Panc1 (cell line): Measurements from ENCODE around the gene SLC9A8.
A peak's percentile ranks its signal among the peaks of the same experiment; 100 is the strongest.

ENCODE experiments used
- CTCF ChIP-seq: fragments of 450-650 bp; IDR thresholded peaks from 2 replicates; pipeline ENCODE4 v1.5.1; 2017; ENCODE audit warnings: mild to moderate bottlenecking
- POLR2AphosphoS5 ChIP-seq: IDR thresholded peaks from 2 replicates; pipeline ENCODE4 v1.6.1; 2012; ENCODE audit warnings: mild to moderate bottlenecking, low read depth, low read length, moderate library complexity
- REST ChIP-seq, 2 experiments: IDR thresholded peaks; 2 replicates each; pipeline ENCODE4 v1.6.1; 2011 to 2012; ENCODE audit warnings: low read depth in 2 of 2, control low read depth in 1 of 2, low read length in 1 of 2, mild to moderate bottlenecking in 1 of 2, moderate library complexity in 1 of 2; ENCODE audit not compliant: insufficient read depth in 1 of 2
- SIN3A ChIP-seq: IDR thresholded peaks from 2 replicates; pipeline ENCODE4 v1.6.1; 2012; ENCODE audit warnings: low read depth, mild to moderate bottlenecking, low read length, moderate library complexity, borderline replicate concordance; ENCODE audit not compliant: insufficient read depth
- TCF7L2 ChIP-seq: IDR thresholded peaks from 2 replicates; pipeline ENCODE4 v1.6.1; 2011; ENCODE audit warnings: mild to moderate bottlenecking, low read depth, low read length, inconsistent platforms

- TF ChIP-seq CTCF (peak; percentile 97), POLR2AphosphoS5 (no peak), SIN3A (no peak), REST (IDR thresholded peaks at IDR 0.05; ENCODE audit: insufficient read depth in 1 of 2, low read depth in 2 of 2, low read length in 1 of 2) (no peak), TCF7L2 (peak; percentile 73)
These were observed 115.9 kb downstream of the SLC9A8 start for GRCh38 chr20:49928411-49929141.
